GM18526 (cell line): ENCODE data around the gene SMARCA2.

Experiments used
- POLR2A ChIP-seq: IDR thresholded peaks from 3 replicates; pipeline ENCODE4 v1.6.1; 2011; ENCODE audit not compliant: insufficient read length; ENCODE audit errors: extremely low read depth

The SMARCA2 gene

DNA sequence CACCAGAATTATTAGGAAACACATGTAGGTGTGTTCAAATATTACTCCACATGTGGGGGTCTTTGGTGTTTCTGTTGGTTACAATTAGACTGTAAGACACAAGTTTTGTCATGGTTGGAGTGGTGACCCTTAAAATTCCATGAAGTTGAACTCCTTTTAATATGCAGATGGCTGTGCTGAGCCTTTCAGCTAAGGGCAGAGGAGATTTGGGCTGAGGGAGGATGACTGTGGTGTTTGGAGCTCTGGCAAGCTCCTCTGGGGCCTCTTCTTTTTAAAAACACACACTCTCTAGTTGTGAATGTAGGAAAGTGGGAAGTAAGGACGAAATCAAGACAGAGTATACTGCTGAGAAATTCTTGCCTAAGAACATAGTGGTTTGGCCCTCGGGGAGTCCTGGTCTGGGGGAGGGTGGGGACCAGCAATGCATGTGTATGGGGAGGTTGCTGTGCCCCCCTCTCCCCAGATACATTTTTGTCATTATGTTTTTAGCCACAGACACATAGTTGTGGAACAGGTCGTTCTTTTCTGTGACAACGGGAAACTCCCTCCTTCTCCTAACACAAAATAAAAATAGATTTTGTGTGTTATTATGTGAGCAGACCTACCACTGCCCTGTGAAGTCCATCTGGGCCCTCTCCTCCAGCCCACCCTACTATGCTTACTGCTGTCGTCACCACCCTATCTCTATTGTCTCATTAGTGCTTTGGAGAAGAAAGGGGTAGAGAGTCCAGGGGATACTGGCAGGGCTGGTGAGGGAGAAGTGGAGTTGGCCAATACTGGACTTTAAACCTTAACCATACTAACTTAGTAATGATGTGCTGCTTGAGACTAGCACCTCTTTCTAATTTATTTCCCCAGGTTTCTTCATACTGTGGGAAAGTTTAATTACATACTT, 10.0 kb downstream of the SMARCA2 start:
- no peak for TF ChIP-seq POLR2A

DNA sequence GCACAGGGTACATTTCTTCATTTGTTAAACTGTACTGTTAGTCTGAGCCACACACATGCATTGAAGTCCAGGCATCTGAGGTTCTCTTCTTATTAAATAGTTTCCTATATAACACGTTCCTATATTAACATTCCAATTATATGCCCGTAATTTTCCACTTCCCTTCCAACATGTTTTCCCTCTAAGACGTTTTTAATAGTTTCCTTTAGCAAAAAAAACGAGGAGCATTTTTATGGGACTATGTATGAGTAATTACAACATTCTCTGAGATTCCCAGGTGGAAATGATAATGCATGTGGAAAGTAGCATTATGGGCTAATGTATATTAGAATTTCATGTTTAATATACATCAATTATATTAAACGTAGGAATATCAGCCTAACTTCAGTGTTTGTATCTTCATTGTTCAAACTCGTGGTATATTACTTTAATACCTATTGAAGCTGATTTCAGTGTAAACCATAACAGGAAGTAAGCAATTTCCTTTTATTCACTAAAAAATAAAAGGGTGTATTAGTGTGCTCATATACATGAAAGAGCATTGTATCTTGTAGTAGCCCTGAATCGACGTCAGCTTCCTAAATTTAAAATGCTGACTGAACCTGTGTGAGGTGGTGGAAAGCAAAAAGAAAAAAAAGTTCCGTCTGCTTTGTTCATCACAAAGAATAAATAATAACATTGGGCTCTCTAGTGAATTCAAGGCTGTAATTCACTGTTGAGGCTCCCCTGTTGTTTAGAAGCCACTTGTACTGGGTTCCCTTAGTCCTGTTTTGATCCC, 11.3 kb downstream of the SMARCA2 start:
- no peak for TF ChIP-seq POLR2A

DNA sequence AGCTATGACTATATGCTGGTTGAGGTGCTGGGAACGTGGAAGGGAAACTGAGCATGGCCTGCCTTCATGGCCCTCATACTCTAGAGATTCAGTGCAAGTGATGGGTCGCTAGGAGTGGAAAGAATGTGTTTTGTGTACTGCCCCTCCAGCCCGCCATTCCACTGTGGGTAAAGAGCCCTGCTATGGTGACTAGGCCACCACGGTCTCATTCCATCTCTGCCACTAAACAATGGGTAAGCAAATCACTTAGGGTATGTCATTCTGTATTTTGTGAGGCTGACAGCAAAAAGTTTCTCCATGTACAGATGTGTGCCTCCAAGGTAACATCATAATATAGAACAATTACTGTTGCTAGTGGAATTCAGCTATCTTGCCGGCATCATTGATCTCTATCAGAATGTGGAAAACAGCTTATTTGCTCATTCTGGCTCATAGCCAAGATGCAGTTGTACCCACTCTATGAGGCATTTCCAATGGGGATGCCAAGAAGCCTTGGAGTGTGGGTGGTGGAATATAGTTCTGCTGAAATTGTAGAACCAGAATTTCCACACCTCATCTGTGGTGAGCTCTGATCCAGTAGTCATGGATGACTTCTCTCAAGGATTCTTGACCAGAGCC, 12.5 kb downstream of the SMARCA2 start:
- TF ChIP-seq POLR2A = no peak

DNA sequence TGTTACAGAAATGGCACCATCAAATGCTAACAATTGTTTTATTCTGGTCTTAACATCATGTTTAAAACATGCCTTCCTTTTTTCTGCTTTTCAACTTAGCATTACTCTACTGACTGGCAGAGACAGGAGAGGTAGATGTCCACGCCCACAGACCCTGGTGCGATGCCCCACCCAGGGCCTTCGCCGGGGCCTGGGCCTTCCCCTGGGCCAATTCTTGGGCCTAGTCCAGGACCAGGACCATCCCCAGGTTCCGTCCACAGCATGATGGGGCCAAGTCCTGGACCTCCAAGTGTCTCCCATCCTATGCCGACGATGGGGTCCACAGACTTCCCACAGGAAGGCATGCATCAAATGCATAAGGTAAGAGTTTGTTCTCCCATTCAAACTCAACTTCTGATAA, 13.7 kb downstream of the SMARCA2 start:
- TF ChIP-seq POLR2A = no peak

DNA sequence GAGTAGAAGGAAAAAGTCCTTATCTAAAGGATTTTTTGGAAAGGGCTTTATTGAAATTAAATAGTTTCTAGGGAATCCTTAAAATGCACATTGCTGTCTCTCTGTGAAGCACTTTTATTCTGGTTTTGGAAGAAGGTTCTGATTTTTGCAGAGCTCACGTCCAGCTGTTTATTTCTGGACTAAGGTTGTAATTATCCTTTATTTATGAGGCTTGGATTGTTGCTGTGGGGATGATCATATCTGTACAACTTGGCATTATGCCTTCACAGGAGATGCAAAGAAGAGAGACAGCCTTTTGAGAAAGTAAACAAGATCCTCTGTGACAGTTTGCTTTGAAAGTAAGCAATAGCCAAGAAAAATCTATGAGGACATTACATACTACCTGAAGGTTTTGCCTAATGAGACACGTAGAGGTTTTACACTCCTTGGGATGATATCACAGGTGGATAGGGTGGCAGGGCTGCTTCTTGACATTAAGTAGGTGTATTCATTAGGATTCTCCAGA, 14.6 kb downstream of the SMARCA2 start:
- TF ChIP-seq POLR2A = no peak

DNA sequence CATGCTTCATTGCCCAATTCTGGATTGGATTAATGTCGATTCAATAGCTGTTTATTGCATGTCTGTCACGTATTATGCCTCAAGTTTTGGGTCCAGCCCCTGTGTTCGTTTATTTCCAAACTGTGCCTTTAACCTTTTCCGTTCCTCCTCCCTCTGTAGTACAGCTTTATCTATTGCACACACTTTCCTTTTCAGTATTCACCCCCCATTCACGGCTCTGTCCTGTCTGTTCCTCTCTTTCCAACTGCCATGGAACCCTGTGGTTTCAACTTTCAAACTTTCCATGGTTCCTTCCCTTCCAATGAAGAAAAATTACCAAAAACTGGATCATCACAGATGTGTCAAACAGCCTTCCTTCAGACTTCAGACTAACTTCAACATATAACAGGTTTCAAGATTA, 17.1 kb downstream of the SMARCA2 start:
- TF ChIP-seq POLR2A = no peak

DNA sequence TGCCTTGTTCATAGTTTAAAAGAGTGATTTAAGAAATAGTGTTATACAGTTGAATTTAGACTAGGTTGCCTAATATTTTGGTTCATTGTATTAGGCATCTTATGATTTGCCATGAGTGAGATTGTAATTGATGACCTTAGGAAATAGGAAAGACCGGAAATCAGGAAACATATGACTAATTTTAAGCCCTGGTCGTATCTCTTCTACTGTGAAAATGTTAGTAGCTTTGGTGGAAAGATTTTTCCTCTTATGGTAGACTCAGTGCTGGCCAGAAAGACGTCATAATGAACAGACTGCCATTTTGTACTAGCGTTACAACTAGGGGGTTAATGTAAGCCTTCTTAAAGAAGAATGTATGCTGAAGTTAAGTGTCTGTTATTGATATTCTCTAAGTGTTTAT, 21.7 kb downstream of the SMARCA2 start:
- TF ChIP-seq POLR2A = no peak

DNA sequence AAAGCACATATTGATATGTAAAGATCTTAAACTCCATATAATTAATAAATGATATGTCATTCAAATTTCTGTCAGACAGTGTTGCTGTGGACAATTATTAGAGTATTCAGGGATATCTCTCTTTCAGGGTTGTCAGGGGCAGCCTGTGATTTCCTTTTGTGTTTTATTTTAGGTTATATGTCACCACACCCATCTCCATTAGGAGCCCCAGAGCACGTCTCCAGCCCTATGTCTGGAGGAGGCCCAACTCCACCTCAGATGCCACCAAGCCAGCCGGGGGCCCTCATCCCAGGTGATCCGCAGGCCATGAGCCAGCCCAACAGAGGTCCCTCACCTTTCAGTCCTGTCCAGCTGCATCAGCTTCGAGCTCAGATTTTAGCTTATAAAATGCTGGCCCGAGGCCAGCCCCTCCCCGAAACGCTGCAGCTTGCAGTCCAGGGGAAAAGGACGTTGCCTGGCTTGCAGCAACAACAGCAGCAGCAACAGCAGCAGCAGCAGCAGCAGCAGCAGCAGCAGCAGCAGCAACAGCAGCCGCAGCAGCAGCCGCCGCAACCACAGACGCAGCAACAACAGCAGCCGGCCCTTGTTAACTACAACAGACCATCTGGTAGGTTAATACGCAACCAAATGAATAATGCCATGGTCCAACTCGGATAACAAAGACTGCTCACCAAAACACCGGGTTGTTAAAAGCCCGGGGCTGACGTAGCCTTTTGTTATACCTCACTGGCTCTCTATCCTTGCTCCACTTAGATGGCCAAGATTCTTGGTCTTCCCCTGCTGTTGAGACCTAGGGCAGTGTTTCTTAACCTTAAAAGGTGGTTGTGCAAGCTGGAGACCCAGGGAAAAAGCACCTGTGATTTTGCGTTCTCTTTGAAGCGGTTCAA, 24.4 kb downstream of the SMARCA2 start:
- no peak for TF ChIP-seq POLR2A

DNA sequence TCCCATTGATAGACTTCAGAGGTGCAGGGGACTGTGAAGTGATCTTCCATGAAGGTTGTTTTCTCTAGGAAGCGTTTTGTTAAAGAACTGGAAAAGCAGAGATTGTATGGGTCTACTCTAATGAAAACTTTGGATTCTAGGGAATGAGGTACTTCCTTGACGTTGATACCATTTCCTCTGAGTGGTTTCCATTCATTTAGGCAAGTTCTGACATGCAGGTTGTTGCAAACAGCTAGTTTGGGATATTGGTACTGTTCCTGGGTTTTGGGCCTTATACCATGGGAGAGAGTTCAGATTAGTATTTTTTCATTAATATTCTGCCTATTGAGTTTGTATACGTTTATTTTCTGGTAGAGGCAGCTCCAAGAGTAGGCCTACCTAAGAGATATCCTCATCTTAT, 25.7 kb downstream of the SMARCA2 start:
- TF ChIP-seq POLR2A = no peak

DNA sequence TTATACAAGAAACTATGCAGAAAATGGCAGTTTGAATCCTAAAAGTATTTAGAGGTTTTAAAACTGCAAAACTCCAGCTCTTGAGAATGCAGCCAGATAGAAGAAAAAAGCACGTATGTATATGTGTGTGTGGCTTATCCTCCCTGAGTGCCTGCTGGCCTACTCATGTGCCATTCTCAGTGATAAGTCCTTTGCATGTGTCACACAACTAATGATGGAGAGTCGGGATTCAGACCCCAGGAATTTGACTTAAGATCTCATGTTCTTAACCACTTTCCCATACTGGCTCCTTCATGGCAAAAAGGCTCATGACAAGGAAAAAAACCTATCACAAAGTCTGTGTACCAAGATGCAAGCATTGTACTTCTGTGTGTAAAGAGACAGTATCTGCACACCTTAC, 26.6 kb downstream of the SMARCA2 start:
- TF ChIP-seq POLR2A = no peak

DNA sequence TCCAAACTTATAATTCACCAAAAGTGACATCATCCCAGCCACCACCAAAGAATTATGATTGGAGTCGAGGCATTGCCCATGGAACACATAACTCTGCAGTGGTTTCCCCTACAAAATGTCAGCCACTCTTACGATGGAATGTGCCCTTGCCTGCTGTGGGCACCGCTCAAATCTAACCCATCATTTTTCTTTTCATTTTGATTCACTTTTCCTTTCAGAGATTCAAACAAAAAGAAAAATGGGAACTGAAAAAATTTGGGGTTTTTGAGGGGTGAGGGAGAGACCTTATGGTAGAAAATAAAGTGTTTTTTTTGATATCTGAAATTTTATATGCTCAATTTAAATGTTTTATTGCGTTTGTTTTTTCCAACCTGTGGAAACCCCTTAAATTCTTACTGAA, 28.1 kb downstream of the SMARCA2 start:
- no peak for TF ChIP-seq POLR2A

DNA sequence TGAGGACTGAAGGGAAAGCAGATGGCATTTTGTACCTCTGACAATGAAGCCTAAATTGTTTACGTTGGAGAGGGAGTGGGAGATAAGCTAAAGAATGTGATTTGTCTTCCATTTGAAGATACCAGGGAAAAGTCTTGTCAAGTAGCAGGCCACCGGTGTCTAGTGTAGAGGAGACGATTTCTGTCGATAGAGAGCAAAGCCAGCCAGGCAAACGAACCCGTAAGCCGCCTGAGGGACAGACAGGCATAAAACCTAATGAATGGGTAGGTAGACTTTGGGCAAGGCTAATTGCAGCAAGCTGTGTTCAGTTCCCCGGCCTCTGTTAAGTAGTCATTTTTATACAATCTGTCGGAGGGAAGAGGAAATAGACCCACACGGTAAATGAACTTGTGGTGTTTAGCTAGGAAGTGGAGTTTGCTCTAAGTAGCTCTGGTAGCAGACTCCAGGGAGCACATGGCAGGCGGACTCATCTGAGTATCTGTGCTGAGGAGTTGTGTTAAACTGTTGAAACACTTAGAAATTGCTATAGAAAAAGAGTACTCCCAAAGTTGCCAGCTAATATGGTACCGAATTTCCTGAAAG, 28.8 kb downstream of the SMARCA2 start:
- no peak for TF ChIP-seq POLR2A

DNA sequence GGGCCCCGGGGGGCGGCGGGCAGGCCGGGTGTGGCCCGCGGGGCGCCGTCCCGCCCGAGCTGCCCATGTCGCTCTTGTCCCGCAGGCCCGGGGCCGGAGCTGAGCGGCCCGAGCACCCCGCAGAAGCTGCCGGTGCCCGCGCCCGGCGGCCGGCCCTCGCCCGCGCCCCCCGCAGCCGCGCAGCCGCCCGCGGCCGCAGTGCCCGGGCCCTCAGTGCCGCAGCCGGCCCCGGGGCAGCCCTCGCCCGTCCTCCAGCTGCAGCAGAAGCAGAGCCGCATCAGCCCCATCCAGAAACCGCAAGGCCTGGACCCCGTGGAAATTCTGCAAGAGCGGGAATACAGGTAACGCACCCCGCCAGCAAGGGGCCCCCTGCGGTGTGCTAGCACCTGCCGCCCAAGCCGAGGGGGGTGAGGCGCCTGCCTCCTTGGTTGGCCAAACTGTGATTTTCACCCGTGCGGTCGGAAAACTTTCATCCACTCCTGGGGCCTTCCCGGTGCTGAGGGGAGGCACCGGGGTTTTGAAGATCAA, 32.1 kb downstream of the SMARCA2 start:
- TF ChIP-seq POLR2A = no peak

DNA sequence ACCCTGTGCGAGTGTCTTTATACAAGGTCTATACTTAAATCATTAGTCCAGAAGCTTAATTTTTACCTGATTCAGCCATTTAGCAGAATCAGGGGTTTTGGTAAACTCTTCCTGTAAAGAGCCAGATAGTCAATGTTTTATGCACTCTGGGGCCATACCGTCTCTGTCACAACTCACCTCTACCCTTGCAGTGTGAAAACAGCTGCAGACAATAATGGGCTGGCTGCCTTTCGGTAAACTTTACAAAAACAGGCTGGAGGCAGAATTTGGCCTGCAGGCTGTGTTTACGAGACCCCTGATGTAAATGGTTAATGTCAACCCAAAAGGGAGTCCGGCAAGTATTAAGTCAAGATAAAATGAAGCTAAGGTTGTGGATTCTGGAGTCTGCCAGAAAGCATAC, 32.8 kb downstream of the SMARCA2 start:
- TF ChIP-seq POLR2A = no peak

DNA sequence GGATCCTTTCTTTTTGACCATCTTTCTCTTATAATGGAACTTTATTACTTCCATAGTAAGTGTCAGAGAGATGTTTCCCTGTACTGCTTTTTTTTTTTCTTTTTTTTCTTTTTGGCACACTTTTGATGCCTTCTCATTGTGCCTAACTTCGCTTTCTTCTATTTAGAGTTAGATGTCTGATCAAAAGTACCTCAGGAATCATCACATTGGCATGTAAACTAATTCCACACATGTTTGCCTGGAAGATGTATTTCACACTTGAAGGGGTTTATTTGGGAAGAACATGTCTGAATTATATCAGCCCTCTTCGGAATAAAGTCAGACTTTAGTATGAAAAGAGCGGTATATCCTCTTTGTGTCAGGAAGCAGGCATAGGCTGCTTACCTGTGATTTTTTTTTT, 35.1 kb downstream of the SMARCA2 start:
- TF ChIP-seq POLR2A = no peak
